ENCODE results near the gene ANKRD13D.

The ANKRD13D gene

GRCh38 chr11:67332081-67332691 lies 43.1 kb downstream of the ANKRD13D start:
- WGBS (ENCODE audit: extremely low coverage, insufficient coverage, insufficient read length): no CpG with 5 or more reads among the region's 6 CpGs

GRCh38 chr11:67337257-67337656 lies 48.2 kb downstream of the ANKRD13D start:
- Histone ChIP-seq H3K18ac (ENCODE audit: low read length) (no peak overlapping the region), H2BK120ac (ENCODE audit: insufficient read depth, low read length, poor library complexity) (no peak overlapping the region), H3K36me3 (ENCODE audit: control insufficient read depth in 1 of 2, insufficient read depth in 2 of 2, low read length in 2 of 2) (no peaks in the 10 kb centered on the region), H4K8ac (ENCODE audit: low read depth, low read length) (no peak overlapping the region), H4K12ac (ENCODE audit: low read depth, low read length) (no peak overlapping the region), H2BK12ac (ENCODE audit: low read length) (no peak overlapping the region), H3K27ac (ENCODE audit: low read depth, low read length) (no peak overlapping the region), H3K79me2 (ENCODE audit: control insufficient read depth, insufficient read depth, low read length, poor library complexity) (no peaks in the 10 kb centered on the region), H4K91ac (ENCODE audit: low read depth, low read length) (no peak overlapping the region), H2BK5ac (ENCODE audit: low read depth, low read length, poor library complexity) (no peak overlapping the region), H3K79me1 (ENCODE audit: low read length) (no peaks in the 10 kb centered on the region), H3K14ac (ENCODE audit: low read length) (no peak overlapping the region), H3K4ac (ENCODE audit: low read depth, low read length) (no peak overlapping the region), H2AFZ (ENCODE audit: insufficient read depth, low read length, poor library complexity) (no peak overlapping the region), H3K27me3 (ENCODE audit: insufficient read depth, low read length) (no peaks in the 10 kb centered on the region), H3K23ac (ENCODE audit: low read length) (no peak overlapping the region), H3K9ac (ENCODE audit: low read length) (no peak overlapping the region), H2AK5ac (ENCODE audit: low read length) (no peak overlapping the region), H3K4me3 (ENCODE audit: low read depth, low read length) (no peak overlapping the region), H3K9me3 (ENCODE audit: insufficient read depth, low read depth, low read length) (no peaks in the 10 kb centered on the region), H3K4me2 (ENCODE audit: low read length) (no peak overlapping the region), H3K4me1 (ENCODE audit: control insufficient read depth in 1 of 2, insufficient read depth in 2 of 2, low read length in 2 of 2) (no peaks in the 10 kb centered on the region)
- DNase-seq: no peak
- WGBS (ENCODE audit: extremely low coverage, insufficient coverage, insufficient read length): no CpG with 5 or more reads among the region's 3 CpGs

More at GRCh38 chr11:67332081-67332691, 43.1 kb downstream of the ANKRD13D start:
- H3K9ac ChIP-seq (ENCODE audit: low read length): no peak overlapping the region
- H3K4me2 ChIP-seq (ENCODE audit: low read length): no peak overlapping the region
- H2BK5ac ChIP-seq (ENCODE audit: low read depth, low read length, poor library complexity): no peak overlapping the region
- H3K4ac ChIP-seq (ENCODE audit: low read depth, low read length): no peak overlapping the region
- no peak overlapping the region for H3K27ac ChIP-seq (ENCODE audit: low read depth, low read length)
- H3K36me3 ChIP-seq (ENCODE audit: control insufficient read depth in 1 of 2, insufficient read depth in 2 of 2, low read length in 2 of 2): no peaks in the 10 kb centered on the region
- DNase-seq: no peak
- H3K14ac ChIP-seq (ENCODE audit: low read length): no peak overlapping the region
- H3K23ac ChIP-seq (ENCODE audit: low read length): no peak overlapping the region
- no peak overlapping the region for H2AFZ ChIP-seq (ENCODE audit: insufficient read depth, low read length, poor library complexity)
- H2BK120ac ChIP-seq (ENCODE audit: insufficient read depth, low read length, poor library complexity): no peak overlapping the region
- H3K79me2 ChIP-seq (ENCODE audit: control insufficient read depth, insufficient read depth, low read length, poor library complexity): no peaks in the 10 kb centered on the region
- no peak overlapping the region for H2AK5ac ChIP-seq (ENCODE audit: low read length)
- H3K18ac ChIP-seq (ENCODE audit: low read length): no peak overlapping the region
- no peak overlapping the region for H2BK12ac ChIP-seq (ENCODE audit: low read length)
- no peaks in the 10 kb centered on the region for H3K27me3 ChIP-seq (ENCODE audit: insufficient read depth, low read length)
- no peaks in the 10 kb centered on the region for H3K79me1 ChIP-seq (ENCODE audit: low read length)
- no peak overlapping the region for H4K8ac ChIP-seq (ENCODE audit: low read depth, low read length)
- H4K12ac ChIP-seq (ENCODE audit: low read depth, low read length): no peak overlapping the region
- no peak overlapping the region for H4K91ac ChIP-seq (ENCODE audit: low read depth, low read length)
- H3K4me3 ChIP-seq (ENCODE audit: low read depth, low read length): no peak overlapping the region
- H3K9me3 ChIP-seq (ENCODE audit: insufficient read depth, low read depth, low read length): no peaks in the 10 kb centered on the region
- no peaks in the 10 kb centered on the region for H3K4me1 ChIP-seq (ENCODE audit: control insufficient read depth in 1 of 2, insufficient read depth in 2 of 2, low read length in 2 of 2)

- Histone ChIP-seq H2BK5ac (ENCODE audit: low read depth, low read length, poor library complexity) (no peak overlapping the region), H3K79me1 (ENCODE audit: low read length) (no peaks in the 10 kb centered on the region), H3K4me3 (ENCODE audit: low read depth, low read length) (no peak overlapping the region), H3K27ac (ENCODE audit: low read depth, low read length) (no peak overlapping the region), H3K36me3 (ENCODE audit: control insufficient read depth in 1 of 2, insufficient read depth in 2 of 2, low read length in 2 of 2) (no peaks in the 10 kb centered on the region), H2BK12ac (ENCODE audit: low read length) (no peak overlapping the region), H3K4ac (ENCODE audit: low read depth, low read length) (no peak overlapping the region), H4K12ac (ENCODE audit: low read depth, low read length) (no peak overlapping the region), H4K8ac (ENCODE audit: low read depth, low read length) (no peak overlapping the region), H3K4me1 (ENCODE audit: control insufficient read depth in 1 of 2, insufficient read depth in 2 of 2, low read length in 2 of 2) (no peaks in the 10 kb centered on the region), H3K9me3 (ENCODE audit: insufficient read depth, low read depth, low read length) (no peaks in the 10 kb centered on the region), H3K18ac (ENCODE audit: low read length) (no peak overlapping the region), H3K23ac (ENCODE audit: low read length) (no peak overlapping the region), H2AK5ac (ENCODE audit: low read length) (no peak overlapping the region), H3K14ac (ENCODE audit: low read length) (no peak overlapping the region), H3K27me3 (ENCODE audit: insufficient read depth, low read length) (no peaks in the 10 kb centered on the region), H2BK120ac (ENCODE audit: insufficient read depth, low read length, poor library complexity) (no peak overlapping the region), H4K91ac (ENCODE audit: low read depth, low read length) (no peak overlapping the region), H2AFZ (ENCODE audit: insufficient read depth, low read length, poor library complexity) (no peak overlapping the region), H3K9ac (ENCODE audit: low read length) (no peak overlapping the region), H3K79me2 (ENCODE audit: control insufficient read depth, insufficient read depth, low read length, poor library complexity) (no peaks in the 10 kb centered on the region), H3K4me2 (ENCODE audit: low read length) (no peak overlapping the region)
- WGBS (ENCODE audit: extremely low coverage, insufficient coverage, insufficient read length): no CpG with 5 or more reads among the region's 4 CpGs
- no peak for DNase-seq
Observed at GRCh38 chr11:67344264-67344663, 55.2 kb downstream of the ANKRD13D start.

- H3K79me2 ChIP-seq (ENCODE audit: control insufficient read depth, insufficient read depth, low read length, poor library complexity): no peaks in the 10 kb centered on the region
- no peak overlapping the region for H3K4me2 ChIP-seq (ENCODE audit: low read length)
- no peak overlapping the region for H3K14ac ChIP-seq (ENCODE audit: low read length)
- no peak overlapping the region for H3K23ac ChIP-seq (ENCODE audit: low read length)
- no peak overlapping the region for H3K9ac ChIP-seq (ENCODE audit: low read length)
- no peak overlapping the region for H3K4ac ChIP-seq (ENCODE audit: low read depth, low read length)
- H4K8ac ChIP-seq (ENCODE audit: low read depth, low read length): no peak overlapping the region
- H2BK12ac ChIP-seq (ENCODE audit: low read length): no peak overlapping the region
- no peaks in the 10 kb centered on the region for H3K79me1 ChIP-seq (ENCODE audit: low read length)
- H3K9me3 ChIP-seq (ENCODE audit: insufficient read depth, low read depth, low read length): no peaks in the 10 kb centered on the region
- H3K4me1 ChIP-seq (ENCODE audit: control insufficient read depth in 1 of 2, insufficient read depth in 2 of 2, low read length in 2 of 2): no peaks in the 10 kb centered on the region
- H2AK5ac ChIP-seq (ENCODE audit: low read length): no peak overlapping the region
- no peak overlapping the region for H3K4me3 ChIP-seq (ENCODE audit: low read depth, low read length)
- H3K27me3 ChIP-seq (ENCODE audit: insufficient read depth, low read length): no peaks in the 10 kb centered on the region
- no peaks in the 10 kb centered on the region for H3K36me3 ChIP-seq (ENCODE audit: control insufficient read depth in 1 of 2, insufficient read depth in 2 of 2, low read length in 2 of 2)
- no peak overlapping the region for H3K18ac ChIP-seq (ENCODE audit: low read length)
- H3K27ac ChIP-seq (ENCODE audit: low read depth, low read length): no peak overlapping the region
- no CpG with 5 or more reads among the region's 8 CpGs for WGBS (ENCODE audit: extremely low coverage, insufficient coverage, insufficient read length)
- DNase-seq: no peak
- H2AFZ ChIP-seq (ENCODE audit: insufficient read depth, low read length, poor library complexity): no peak overlapping the region
- H4K12ac ChIP-seq (ENCODE audit: low read depth, low read length): no peak overlapping the region
- H4K91ac ChIP-seq (ENCODE audit: low read depth, low read length): no peak overlapping the region
- H2BK120ac ChIP-seq (ENCODE audit: insufficient read depth, low read length, poor library complexity): no peak overlapping the region
- no peak overlapping the region for H2BK5ac ChIP-seq (ENCODE audit: low read depth, low read length, poor library complexity)
Observed at GRCh38 chr11:67345247-67345919, 56.3 kb downstream of the ANKRD13D start.
